Inflammatory macrophage (primary cell): ENCODE data around the gene TBC1D4.
"Not testable (repeated sequence)": the region's sequence is repeated elsewhere in the genome, so short reads cannot be mapped to it uniquely, and the experiment has no call there.

Source experiments
- DNase-seq, 2 donors: peaks; one replicate each; pipeline ENCODE4 v3.0.0-alpha.2; 2020 to 2022

The TBC1D4 gene

DNA sequence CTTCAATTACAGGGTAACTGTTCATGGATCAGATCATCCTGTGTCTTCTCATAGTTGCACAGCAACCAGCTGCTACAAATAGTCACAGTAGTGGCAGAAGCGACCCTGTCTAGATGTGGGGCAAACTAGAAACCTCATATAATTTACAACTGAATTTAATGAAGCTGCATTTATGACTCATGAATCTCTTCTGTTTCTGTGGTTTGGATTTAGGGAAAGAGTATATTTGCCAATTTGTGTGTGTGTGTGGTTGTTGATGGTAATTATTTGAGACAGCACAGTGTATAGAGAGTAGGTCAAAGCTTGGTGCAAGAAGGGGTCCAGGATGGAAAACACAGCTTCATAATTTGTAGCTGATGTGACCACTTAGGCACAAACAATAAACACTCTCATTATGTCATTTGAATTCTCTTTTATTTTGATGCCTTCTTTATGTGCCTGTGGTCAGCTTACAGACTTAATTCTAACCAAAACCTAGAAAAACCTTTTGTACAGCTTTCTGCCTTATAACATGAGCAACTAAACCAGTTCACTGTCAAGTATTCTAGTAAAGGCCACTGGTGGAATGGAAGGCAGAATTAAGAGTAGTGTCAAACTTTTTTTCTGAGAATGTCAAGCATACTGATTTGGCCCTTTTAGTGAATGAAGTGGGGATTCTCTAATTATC is 218.1 kb downstream of the TBC1D4 start:
- DNase-seq: no peak

GRCh38 chr13:75258159-75258782 is 223.7 kb downstream of the TBC1D4 start:
- peak in 1 of 2 donors; percentile 47 for DNase-seq

DNA sequence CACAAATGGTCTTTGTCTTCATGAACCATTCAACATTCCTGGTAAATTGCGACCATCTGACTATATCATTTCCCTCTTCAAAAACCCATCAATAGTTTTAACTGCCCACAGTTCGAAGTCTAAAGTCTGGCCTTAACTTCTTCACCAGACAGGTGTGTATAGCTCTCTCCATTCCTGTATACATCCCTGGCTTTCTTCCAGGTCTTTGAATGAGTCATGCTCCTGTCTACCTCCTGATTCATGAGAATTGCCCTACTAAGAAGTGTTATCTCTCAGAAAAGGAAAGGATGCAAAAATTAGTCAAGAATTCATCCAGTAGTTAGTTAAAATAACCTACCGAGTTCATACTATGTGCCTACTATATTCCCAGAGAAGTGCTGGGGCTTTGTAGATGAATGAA is 225.0 kb downstream of the TBC1D4 start:
- DNase-seq: no peak

DNA sequence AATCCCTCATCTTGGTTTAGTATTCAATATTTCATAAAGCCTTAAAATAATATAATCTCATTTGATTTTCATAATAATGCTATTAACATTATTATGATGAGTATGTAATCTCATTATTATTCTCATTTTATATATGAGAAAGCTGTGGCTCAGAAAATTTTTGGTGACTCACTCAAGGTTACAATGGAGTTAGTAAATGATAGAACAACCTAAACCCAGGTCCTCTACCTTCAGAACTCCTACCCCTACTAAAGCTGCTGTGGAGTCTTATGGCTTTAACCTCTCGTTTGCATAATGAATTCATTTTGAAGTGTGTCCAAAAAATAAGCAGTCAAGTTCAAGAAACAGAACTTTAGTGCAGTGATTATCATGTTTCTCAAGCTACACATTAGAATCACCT is 226.3 kb downstream of the TBC1D4 start:
- no peak for DNase-seq

DNA sequence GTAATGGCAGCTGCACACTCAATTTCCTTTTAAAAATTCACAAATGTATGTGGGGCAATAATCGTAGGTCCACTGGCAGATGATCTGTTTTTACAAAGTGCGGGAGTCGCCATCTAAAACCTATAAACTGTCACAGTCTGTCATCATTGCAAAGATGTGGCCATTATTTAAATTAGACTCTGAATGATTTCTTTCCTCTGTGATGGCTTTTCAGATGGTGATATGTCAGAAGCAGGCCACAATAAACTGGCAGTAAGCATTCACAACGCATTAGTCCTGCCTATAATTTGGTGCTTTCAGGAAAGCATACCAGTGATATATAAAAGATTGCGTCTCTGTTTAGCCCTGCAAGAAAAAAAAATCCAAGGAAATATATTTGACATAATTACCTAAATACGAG is 226.8 kb downstream of the TBC1D4 start:
- no peak for DNase-seq

DNA sequence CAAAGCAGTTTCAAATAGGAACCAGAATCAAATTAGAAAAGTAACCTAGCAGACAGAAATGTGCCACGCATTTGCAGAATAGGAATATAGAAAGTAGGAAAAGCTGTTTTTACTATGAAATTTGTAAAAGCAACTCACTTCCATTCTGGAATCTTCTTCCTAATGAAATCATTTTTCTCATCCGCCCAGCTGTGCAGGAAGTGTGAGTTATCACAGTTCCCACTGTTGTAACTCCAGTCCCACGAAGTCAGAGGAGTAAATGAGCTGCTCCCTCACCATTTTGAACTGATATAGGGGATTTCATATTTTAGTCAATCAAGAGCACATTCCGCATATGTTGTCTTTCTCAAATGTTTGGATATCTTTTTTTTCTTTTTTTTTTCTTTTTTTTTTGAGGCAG is 230.8 kb downstream of the TBC1D4 start:
- DNase-seq: no peak

- no peak for DNase-seq
Observed at GRCh38 chr13:75250526-75251178, 231.3 kb downstream of the TBC1D4 start.

- DNase-seq: not testable (repeated sequence)
Observed at GRCh38 chr13:75245578-75245977, 236.4 kb downstream of the TBC1D4 start.

- DNase-seq: not testable (repeated sequence)
Observed at GRCh38 chr13:75240240-75240639, 241.7 kb downstream of the TBC1D4 start.

DNA sequence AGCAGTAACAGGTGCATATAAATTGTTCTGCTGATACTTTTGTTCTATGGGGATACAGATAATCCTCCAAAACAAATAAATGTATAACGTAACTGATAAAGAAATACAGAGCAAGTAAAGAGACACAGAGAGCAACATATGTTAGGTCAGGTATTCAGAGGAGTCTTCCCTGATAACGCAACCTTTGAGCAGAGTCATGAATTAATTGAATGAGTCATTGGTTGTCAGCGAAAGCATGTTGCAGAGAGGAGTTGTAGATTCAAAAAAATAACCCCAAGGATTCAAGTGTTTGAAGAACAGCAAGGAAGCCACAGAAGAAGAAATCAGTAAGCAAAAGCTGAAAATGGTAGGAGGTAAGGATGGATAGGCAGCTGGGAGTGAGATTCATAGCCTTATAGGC is 245.2 kb downstream of the TBC1D4 start:
- DNase-seq: no peak
